HepG2 (cell line): ENCODE measurements around the gene USE1. TPM values are rescaled to one million over a fixed set of nuclear protein-coding genes. Genes with fewer than 3 reads are reported as not detected.

Experiments
- ATAC-seq: fragments of 200-7000 bp; cut with Tn5 transposase; 3 replicates; pipeline ENCODE4 v1.9.1; 2020; ENCODE audit warnings: mild to moderate bottlenecking, moderate library complexity
- BruUV-seq: library from RNA; stranded (reverse); fragments of 400-500 nt; replicated peaks from 2 replicates; lab custom pipeline; 2021; lab: Mats Ljungman, UMichigan
- CTCF ChIA-PET: fragments of 300-600 bp; formaldehyde crosslinking; extraction: SDS; loops from one replicate; lab custom pipeline; 2021; ENCODE audit warnings: low total read pairs, inconsistent platforms, low intra/inter-chr PET ratio; lab: Yijun Ruan, JAX
- POLR2A ChIA-PET: fragments of 350-600 bp; sonication (Branson Sonifier 250); formaldehyde crosslinking; loops from one replicate; lab custom pipeline; 2020; ENCODE audit warnings: antibody characterized with exemption, inconsistent platforms; lab: Yijun Ruan, JAX
- DNase-seq: peaks from one replicate; pipeline ENCODE4 v3.0.0-alpha.2; 2015; ENCODE audit warnings: low spot score
- FAIRE-seq: peaks from 3 replicates; lab custom pipeline; 2011; peaks lifted over from hg19 to GRCh38; lab: Jason Lieb, UNC
- H2AFZ ChIP-seq: one replicate; pipeline ENCODE4 v1.6.1; 2011; ENCODE audit warnings: low read length, inconsistent platforms
- H3K27ac ChIP-seq: fragments of 300-600 bp; 3 replicates; pipeline ENCODE4 v1.8.0; 2011; ENCODE audit warnings: mixed run types, mild to moderate bottlenecking, mixed read lengths, low read length, inconsistent platforms; ENCODE audit not compliant: insufficient read depth; ENCODE audit errors: extremely low read length
- H3K27me3 ChIP-seq, 2 experiments: fragments of 200-600 bp in 1 of 2; 2 replicates in 1 of 2; 3 replicates in 1 of 2; pipeline versions ENCODE4 v1.6.0 to v1.8.0; 2011; ENCODE audit warnings: low read length in 2 of 2, mild to moderate bottlenecking in 2 of 2, moderate library complexity in 2 of 2, inconsistent platforms in 1 of 2; ENCODE audit not compliant: insufficient read depth in 2 of 2, control insufficient read depth in 1 of 2
- H3K36me3 ChIP-seq, 2 experiments: fragments of 200-600 bp in 1 of 2; replicated peaks in 1 of 2; 2 replicates in 1 of 2; 3 replicates in 1 of 2; pipeline versions ENCODE4 v1.5.1 to v1.8.0; 2011; ENCODE audit warnings: low read length in 2 of 2, inconsistent platforms in 1 of 2; ENCODE audit not compliant: insufficient read depth in 2 of 2, control insufficient read depth in 1 of 2
- H3K4me1 ChIP-seq: 2 replicates; pipeline ENCODE4 v1.5.1; 2012; ENCODE audit warnings: low read length, inconsistent platforms; ENCODE audit not compliant: insufficient read depth
- H3K4me2 ChIP-seq: 2 replicates; pipeline ENCODE4 v1.6.0; 2011; ENCODE audit warnings: low read depth, low read length, inconsistent platforms
- H3K4me3 ChIP-seq, 3 experiments: fragments of 200-600 bp in 1 of 3; sonication (generic), shearing (Covaris generic) in 1 of 3; replicated peaks in 1 of 3; 2 replicates each; pipeline ENCODE4 v1.5.1; 2011 to 2016; ENCODE audit warnings: low read length in 3 of 3, inconsistent platforms in 2 of 3, low read depth in 2 of 3, mild to moderate bottlenecking in 2 of 3, control low read depth in 1 of 3, mixed read lengths in 1 of 3; ENCODE audit not compliant: insufficient read depth in 1 of 3
- H3K79me2 ChIP-seq: one replicate; pipeline ENCODE4 v1.6.1; 2011; ENCODE audit warnings: low read length, inconsistent platforms; ENCODE audit not compliant: insufficient read depth
- H3K9ac ChIP-seq: 2 replicates; pipeline ENCODE4 v1.6.0; 2011; ENCODE audit warnings: mild to moderate bottlenecking, low read depth, low read length, inconsistent platforms; ENCODE audit not compliant: insufficient read depth
- H3K9me3 ChIP-seq: 2 replicates; pipeline ENCODE4 v1.5.1; 2012; ENCODE audit warnings: mild to moderate bottlenecking, low read length
- H4K20me1 ChIP-seq: 2 replicates; pipeline ENCODE4 v1.6.0; 2011; ENCODE audit warnings: inconsistent platforms, mild to moderate bottlenecking, low read length, moderate library complexity; ENCODE audit not compliant: insufficient read depth
- ATAD3A ChIP-seq: sonication (generic); formaldehyde crosslinking; IDR thresholded peaks from 2 replicates; pipeline ENCODE4 v1.4.0; 2020; ENCODE audit warnings: missing genetic modification reagents
- CENPX ChIP-seq: sonication (generic); formaldehyde crosslinking; IDR thresholded peaks from 2 replicates; pipeline ENCODE4 v1.9.0; 2021; ENCODE audit warnings: mild to moderate bottlenecking, missing genetic modification reagents, moderate library complexity
- FOXK1 ChIP-seq: sonication (generic); formaldehyde crosslinking; IDR thresholded peaks from 2 replicates; pipeline ENCODE4 v1.4.0; 2020; ENCODE audit warnings: low read depth, missing genetic modification reagents, borderline replicate concordance
- GZF1 ChIP-seq: sonication (generic); formaldehyde crosslinking; IDR thresholded peaks from 2 replicates; pipeline ENCODE4 v1.5.1; 2020; ENCODE audit warnings: mild to moderate bottlenecking, missing genetic modification reagents
- HDAC1 ChIP-seq: sonication (generic); formaldehyde crosslinking; IDR thresholded peaks from 2 replicates; pipeline ENCODE4 v1.5.1; 2020; ENCODE audit warnings: mild to moderate bottlenecking, missing genetic modification reagents
- NCOR1 ChIP-seq: fragments of 200-600 bp; sonication (generic); IDR thresholded peaks from 2 replicates; pipeline ENCODE4 v1.7.0; 2017; ENCODE audit warnings: antibody characterized with exemption, low read length, borderline replicate concordance
- NFE2 ChIP-seq: sonication (generic); formaldehyde crosslinking; IDR thresholded peaks from 2 replicates; pipeline ENCODE4 v1.4.0; 2020; ENCODE audit warnings: missing genetic modification reagents
- REPIN1 ChIP-seq: sonication (generic); formaldehyde crosslinking; IDR thresholded peaks from 2 replicates; pipeline ENCODE4 v1.8.0; 2022; ENCODE audit warnings: missing genetic modification reagents, low read depth, mild to moderate bottlenecking, borderline replicate concordance
- RFXAP ChIP-seq: sonication (generic); formaldehyde crosslinking; IDR thresholded peaks from 2 replicates; pipeline ENCODE4 v1.4.0; 2020; ENCODE audit warnings: missing genetic modification reagents, borderline replicate concordance
- RXRA ChIP-seq: sonication (generic); formaldehyde crosslinking; IDR thresholded peaks from 2 replicates; pipeline ENCODE4 v1.5.1; 2020; ENCODE audit warnings: missing genetic modification reagents
- SNAPC5 ChIP-seq: sonication (generic); formaldehyde crosslinking; IDR thresholded peaks from 2 replicates; pipeline ENCODE4 v1.8.1; 2023; ENCODE audit warnings: mild to moderate bottlenecking, missing genetic modification reagents, borderline replicate concordance
- STAG1 ChIP-seq: sonication (generic); formaldehyde crosslinking; IDR thresholded peaks from 2 replicates; pipeline ENCODE4 v1.4.0; 2020; ENCODE audit warnings: missing genetic modification reagents
- TBP ChIP-seq: sonication (generic); formaldehyde crosslinking; IDR thresholded peaks from 2 replicates; pipeline ENCODE4 v1.5.0; 2020; ENCODE audit warnings: missing genetic modification reagents
- THYN1 ChIP-seq: sonication (generic); formaldehyde crosslinking; IDR thresholded peaks from 2 replicates; pipeline ENCODE4 v1.8.1; 2023; ENCODE audit warnings: low read depth, mild to moderate bottlenecking, moderate library complexity, missing genetic modification reagents, borderline replicate concordance
- ZFY ChIP-seq: sonication (generic); formaldehyde crosslinking; IDR thresholded peaks from 2 replicates; pipeline ENCODE4 v1.4.0; 2020; ENCODE audit warnings: missing genetic modification reagents
- ZNF350 ChIP-seq: sonication (generic); formaldehyde crosslinking; IDR thresholded peaks from 2 replicates; pipeline ENCODE4 v1.4.0; 2020; ENCODE audit warnings: mild to moderate bottlenecking, low read depth, missing genetic modification reagents, borderline replicate concordance
- ZNF704 ChIP-seq: sonication (generic); formaldehyde crosslinking; IDR thresholded peaks from 2 replicates; pipeline ENCODE4 v1.8.1; 2023; ENCODE audit warnings: mild to moderate bottlenecking, inconsistent platforms, moderate library complexity, missing genetic modification reagents, borderline replicate concordance
- WGBS: methylation state at CpG from one replicate; pipeline ENCODE4 v1.1.6; 2017; ENCODE audit warnings: low lambda C conversion rate; 5-methylcytosine and 5-hydroxymethylcytosine counted together
- in situ Hi-C: cut with HindIII; loops from 2 replicates; pipeline ENCODE4 v1.10.0; 2017; ENCODE audit warnings: low pct_unique_long_range_greater_than_20kb; ENCODE audit not compliant: extremely low pct_ligation_motif_present
- intact Hi-C: fragments of 100-400 bp; cut with micrococcal nuclease; formaldehyde crosslinking; loops from one replicate; pipeline ENCODE4 v1.10.0; 2022; ENCODE audit not compliant: unreplicated experiment
- polyA plus RNA-seq, 8 experiments: library from polyadenylated mRNA; depleted of rRNA in 3 of 8; stranded (reverse) in 7 of 8; unstranded in 1 of 8; fragments of >200 nt; fragmentation: Illumina TruSeq in 4 of 8; extraction: Trizol in 4 of 8; gene quantifications; 2 replicates each; pipeline versions ENCODE4 v1.2.1 to v1.2.3, GENCODE V29; 2011 to 2016; ENCODE audit warnings: low read depth in 4 of 8, missing spikeins in 1 of 8, mixed read lengths in 1 of 8; ENCODE audit not compliant: insufficient read depth in 1 of 8
- total RNA-seq, 5 experiments: library from RNA; depleted of rRNA; stranded (reverse); fragments of >200 nt; fragmentation: Illumina TruSeq; extraction: Trizol; gene quantifications; 2 replicates each; pipeline ENCODE4 v1.2.3, GENCODE V29; 2016; ENCODE audit warnings: low read depth in 1 of 5

USE1 gene
- total and polyA plus RNA-seq, 2 of the 13 experiments (the other 11 are each of a cell fraction or from before 2014, with no cell fraction given): 9.9 to 17.6 TPM

- no TSS peak for BruUV-seq
- Histone ChIP-seq H3K27ac (no peak overlapping the region), H3K4me2 (no peak overlapping the region), H3K79me2 (no peaks in the 10 kb centered on the region), H4K20me1 (no peaks in the 10 kb centered on the region), H3K9ac (no peak overlapping the region), H3K4me3 (no peak overlapping the region), H3K4me1 (peaks cover 21% of the 10 kb centered on the region), H2AFZ (no peak overlapping the region), H3K36me3 (peaks cover 12 to 22% of the 10 kb centered on the region in 2 experiments; a peak in 4 of 5 replicates), H3K27me3 (no peaks in the 10 kb centered on the region)
- DNase-seq (no peak), ATAC-seq (no peak)
- WGBS: 97% methylated on average over 16 of the region's 16 CpGs
- CTCF ChIA-PET: no interaction called here
- in situ Hi-C loops: no loop called here
- intact Hi-C loops: no loop called here
- no peak for TF ChIP-seq THYN1 (CRISPR knock-in tag)
- no peak for TF ChIP-seq ZNF704
- TF ChIP-seq, all 625 proteins: peak for 0
- POLR2A ChIA-PET: no interaction called here
- FAIRE-seq: no peak
- H3K9me3 ChIP-seq: no peaks in the 10 kb centered on the region
Observed at GRCh38 chr19:17197666-17198065, 17.5 kb upstream of the USE1 start.

GRCh38 chr19:17200408-17201079 is 14.6 kb upstream of the USE1 start:
- peak overlapping the region; percentile 50 for H3K9ac ChIP-seq
- ATAC-seq: peak; percentile 76
- in situ Hi-C loops (loop anchor here (5.0 kb wide), 1 partner anchor 82 kb away; the partner anchor contains the start of gene ANKLE1), intact Hi-C loops (no loop called here)
- H3K27ac ChIP-seq: peak overlapping the region; percentile 81
- H3K27me3 ChIP-seq: no peaks in the 10 kb centered on the region
- peak; percentile 82 for DNase-seq
- peaks cover 3 to 11% of the 10 kb centered on the region in 2 experiments; a peak in 4 of 5 replicates for H3K36me3 ChIP-seq
- peak overlapping the region; percentile 46 for H3K4me2 ChIP-seq
- no peaks in the 10 kb centered on the region for H3K9me3 ChIP-seq
- no peaks in the 10 kb centered on the region for H3K79me2 ChIP-seq
- no peak overlapping the region for H2AFZ ChIP-seq
- no TSS peak for BruUV-seq
- H3K4me3 ChIP-seq: no peak overlapping the region; a peak in 1 of 6 replicates
- CTCF ChIA-PET: no interaction called here
- POLR2A ChIA-PET: interaction anchor here (1.0 to 1.8 kb wide), 4 partner anchors 15 to 66 kb away, joined by 3 to 5 read pairs (median 4); partner anchors contain the start of genes BABAM1 and OCEL1
- 59% methylated on average over 13 of the region's 16 CpGs for WGBS
- FAIRE-seq: peak; percentile 87
- no peaks in the 10 kb centered on the region for H4K20me1 ChIP-seq
- H3K4me1 ChIP-seq: peaks cover 21% of the 10 kb centered on the region
- peak; percentile 29; the same call in 1 of the 2 replicates for TF ChIP-seq REPIN1
- peak; percentile 18; the same call in 1 of the 2 replicates for TF ChIP-seq ZNF350
- TF ChIP-seq FOXK1 (CRISPR knock-in tag): peak; percentile 55; the same call in 1 of the 2 replicates
- TF ChIP-seq ZFY (CRISPR knock-in tag): peak; percentile 59
- no peak for TF ChIP-seq GZF1 (CRISPR knock-in tag)
- TF ChIP-seq NCOR1: peak; percentile 75; the same call in 1 of the 2 replicates
- TF ChIP-seq NFE2 (CRISPR knock-in tag): no peak
- TF ChIP-seq CENPX: no peak
- TF ChIP-seq ATAD3A: no peak
- 0 out of 2 replicates have a peak, but pooled peaks have one; percentile 36 for TF ChIP-seq RFXAP (CRISPR knock-in tag)
- TF ChIP-seq SNAPC5 (CRISPR knock-in tag): no peak
- TF ChIP-seq HDAC1 (CRISPR knock-in tag): no peak
- peak; percentile 13 for TF ChIP-seq STAG1 (CRISPR knock-in tag)
- peak; percentile 87 for TF ChIP-seq RXRA
- no peak for TF ChIP-seq TBP (CRISPR knock-in tag)
